CD14-positive monocyte (primary cell): Measurements from ENCODE around the gene BRIP1. TPM values are rescaled to one million over a fixed set of nuclear protein-coding genes. Genes with fewer than 3 reads are reported as not detected.

ENCODE experiments used
- DNase-seq, 3 donors: peaks; one replicate each; pipeline ENCODE4 v3.0.0-alpha.2; 2011 to 2022
- H2AFZ ChIP-seq: 2 replicates; pipeline ENCODE4 v1.6.0; 2012; ENCODE audit warnings: mild to moderate bottlenecking, low read depth, low read length, inconsistent platforms; ENCODE audit not compliant: insufficient read depth, poor library complexity, severe bottlenecking
- H3K27ac ChIP-seq, 2 donors: 1 replicate in 1 of 2; 2 replicates in 1 of 2; pipeline ENCODE4 v1.5.1; 2012 to 2013; ENCODE audit warnings: low read length in 2 of 2, control low read depth in 1 of 2, inconsistent platforms in 1 of 2, low read depth in 1 of 2, mild to moderate bottlenecking in 1 of 2
- H3K27me3 ChIP-seq, 2 donors: one replicate each; pipeline versions ENCODE4 v1.6.0 to v1.6.1; 2011 to 2013; ENCODE audit warnings: low read length in 2 of 2; ENCODE audit not compliant: control insufficient read depth in 2 of 2, insufficient read depth in 2 of 2
- H3K36me3 ChIP-seq, 2 donors: replicated peaks in 1 of 2; 1 replicate in 1 of 2; 2 replicates in 1 of 2; pipeline versions ENCODE4 v1.5.1 to v1.6.1; 2012 to 2013; ENCODE audit warnings: low read length in 2 of 2, control low read depth in 1 of 2, inconsistent platforms in 1 of 2, mild to moderate bottlenecking in 1 of 2; ENCODE audit not compliant: insufficient read depth in 2 of 2, control insufficient read depth in 1 of 2
- H3K4me1 ChIP-seq, 2 donors: 1 replicate in 1 of 2; 2 replicates in 1 of 2; pipeline versions ENCODE4 v1.5.1 to v1.6.1; 2012 to 2013; ENCODE audit warnings: low read length in 2 of 2, control low read depth in 1 of 2, inconsistent platforms in 1 of 2, mild to moderate bottlenecking in 1 of 2, moderate library complexity in 1 of 2; ENCODE audit not compliant: insufficient read depth in 2 of 2, control insufficient read depth in 1 of 2
- H3K4me2 ChIP-seq: replicated peaks from 2 replicates; pipeline ENCODE3; 2012; ENCODE audit warnings: low read length, moderate library complexity, mild to moderate bottlenecking; ENCODE audit not compliant: poor library complexity, severe bottlenecking; ENCODE audit errors: extremely low read depth
- H3K4me3 ChIP-seq, 3 experiments: fragments of 200-600 bp in 1 of 3; sonication (generic) in 1 of 3; replicated peaks in 1 of 3; 1 replicate in 2 of 3; 2 replicates in 1 of 3; pipeline ENCODE4 v1.5.1; 2011 to 2013; ENCODE audit warnings: low read length in 3 of 3, mild to moderate bottlenecking in 3 of 3, control low read depth in 2 of 3, low read depth in 2 of 3, inconsistent platforms in 1 of 3, moderate library complexity in 1 of 3
- H3K79me2 ChIP-seq: 2 replicates; pipeline ENCODE4 v1.6.0; 2012; ENCODE audit warnings: mild to moderate bottlenecking, control low read depth, inconsistent platforms, low read length, moderate library complexity; ENCODE audit not compliant: insufficient read depth
- H3K9ac ChIP-seq: 2 replicates; pipeline ENCODE4 v1.6.0; 2017; ENCODE audit warnings: low read length, mild to moderate bottlenecking; ENCODE audit not compliant: insufficient read depth, poor library complexity, severe bottlenecking
- H3K9me3 ChIP-seq, 2 donors: replicated peaks in 1 of 2; 1 replicate in 1 of 2; 2 replicates in 1 of 2; pipeline versions ENCODE4 v1.5.1 to v1.6.1; 2012 to 2013; ENCODE audit warnings: low read length in 2 of 2, control low read depth in 1 of 2; ENCODE audit not compliant: control insufficient read depth in 1 of 2, insufficient read depth in 1 of 2
- H4K20me1 ChIP-seq: 2 replicates; pipeline ENCODE4 v1.6.0; 2012; ENCODE audit warnings: mild to moderate bottlenecking, low read length, control low read depth, moderate library complexity; ENCODE audit not compliant: insufficient read depth
- H3K27ac Mint-ChIP-seq, 7 donors: one replicate each; pipeline ENCODE4 v1.8.0; 2020; ENCODE audit warnings: mild to moderate bottlenecking in 7 of 7, mixed read lengths in 7 of 7, moderate library complexity in 6 of 7, inconsistent platforms in 2 of 7
- H3K27me3 Mint-ChIP-seq, 3 donors: one replicate each; pipeline ENCODE4 v1.8.0; 2021 to 2022; ENCODE audit warnings: low read depth in 3 of 3, mild to moderate bottlenecking in 3 of 3, mixed read lengths in 3 of 3, moderate library complexity in 3 of 3, inconsistent platforms in 1 of 3
- H3K36me3 Mint-ChIP-seq, 2 donors: one replicate each; pipeline ENCODE4 v1.8.0; 2020; ENCODE audit warnings: mixed read lengths in 2 of 2, inconsistent platforms in 1 of 2, mild to moderate bottlenecking in 1 of 2
- H3K4me1 Mint-ChIP-seq: one replicate; pipeline ENCODE4 v1.8.0; 2020; ENCODE audit warnings: mild to moderate bottlenecking, mixed read lengths
- H3K4me3 Mint-ChIP-seq, 2 donors: one replicate each; pipeline ENCODE4 v1.8.0; 2020; ENCODE audit warnings: mild to moderate bottlenecking in 2 of 2, mixed read lengths in 2 of 2, moderate library complexity in 1 of 2
- H3K9me3 Mint-ChIP-seq, 7 donors: one replicate each; pipeline ENCODE4 v1.8.0; 2020 to 2022; ENCODE audit warnings: mixed read lengths in 7 of 7, mild to moderate bottlenecking in 6 of 7, moderate library complexity in 6 of 7, inconsistent platforms in 2 of 7
- WGBS: methylation state at CpG from one replicate; pipeline ENCODE4 v1.1.5; 2013; ENCODE audit warnings: missing lambda C conversion rate; ENCODE audit not compliant: insufficient coverage; 5-methylcytosine and 5-hydroxymethylcytosine counted together
- intact Hi-C, 2 donors: fragments of 100-400 bp; cut with micrococcal nuclease; formaldehyde crosslinking; loops; one replicate each; pipeline versions ENCODE4 v1.15.0 to v1.15.1; 2023
- polyA plus RNA-seq, 3 donors: library from polyadenylated mRNA; depleted of rRNA in 1 of 3; unstranded in 2 of 3; stranded (reverse) in 1 of 3; fragments of 300-500 nt in 2 of 3; fragments of >200 nt in 1 of 3; fragmentation: Illumina TruSeq in 2 of 3; gene quantifications; 1 replicate in 2 of 3; 2 replicates in 1 of 3; pipeline ENCODE4 v1.2.3, GENCODE V29; 2012 to 2021
- TF ChIP-seq, protein P1 (sequence below): fragments of 200-600 bp; IDR thresholded peaks from one replicate; pipeline ENCODE4 v1.8.0; 2022; ENCODE audit warnings: antibody characterized with exemption, mild to moderate bottlenecking

Gene BRIP1
- polyA plus RNA-seq, 3 donors = 0.11 to 0.12 TPM; not detected in 1

DNA sequence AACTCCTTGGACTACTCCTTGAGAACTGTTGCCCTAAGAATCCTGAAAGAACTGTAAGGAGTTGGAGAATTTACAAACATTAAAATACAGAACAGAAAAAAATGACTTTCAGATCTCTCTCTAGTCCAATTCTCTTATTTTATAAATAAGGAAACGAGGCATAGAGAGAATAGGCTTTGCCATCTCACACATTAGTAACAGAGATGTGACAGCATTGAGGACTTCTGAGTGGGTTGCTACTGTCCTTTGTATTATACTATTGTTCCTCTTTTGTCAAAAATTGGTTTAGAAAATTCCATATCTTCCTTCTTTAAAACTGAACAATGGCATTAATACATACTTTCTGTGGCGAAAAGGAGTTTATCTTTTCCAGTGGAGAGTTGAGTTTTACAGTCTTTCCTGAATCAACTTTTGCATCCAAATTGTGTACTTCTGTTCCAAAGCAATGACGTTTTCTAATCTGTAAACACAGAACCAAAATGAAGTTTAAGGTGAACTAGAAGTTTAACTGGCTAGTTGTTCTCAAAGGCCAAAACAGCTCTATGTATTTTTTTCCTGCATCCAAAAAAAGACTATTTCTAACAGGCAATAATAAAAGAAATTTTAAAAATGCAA is 16.5 kb downstream of the BRIP1 start:
- Histone ChIP-seq H3K4me1 (no peaks in the 10 kb centered on the region), H3K27me3 (no peaks in the 10 kb centered on the region), H2AFZ (no peak overlapping the region), H3K79me2 (no peaks in the 10 kb centered on the region), H3K36me3 (peaks cover 6 to 17% of the 10 kb centered on the region in 2 donors), H3K9ac (no peak overlapping the region), H3K9me3 (no peaks in the 10 kb centered on the region), H3K27ac (no peak overlapping the region), H3K4me3 (no peak overlapping the region), H4K20me1 (no peaks in the 10 kb centered on the region), H3K4me2 (no peak overlapping the region)
- intact Hi-C loops = no loop called here
- Mint-ChIP-seq H3K27me3 (no peaks in the 10 kb centered on the region), H3K4me1 (no peaks in the 10 kb centered on the region), H3K9me3 (peaks cover 0 to 2% (median 0%) of the 10 kb centered on the region in 7 donors), H3K36me3 (peaks cover 28 to 46% of the 10 kb centered on the region in 2 donors), H3K4me3 (no peak overlapping the region), H3K27ac (no peak overlapping the region)
- no peak for DNase-seq
- WGBS = 100% methylated on average over 1 of the region's 3 CpGs
- TF ChIP-seq, protein P1, sequence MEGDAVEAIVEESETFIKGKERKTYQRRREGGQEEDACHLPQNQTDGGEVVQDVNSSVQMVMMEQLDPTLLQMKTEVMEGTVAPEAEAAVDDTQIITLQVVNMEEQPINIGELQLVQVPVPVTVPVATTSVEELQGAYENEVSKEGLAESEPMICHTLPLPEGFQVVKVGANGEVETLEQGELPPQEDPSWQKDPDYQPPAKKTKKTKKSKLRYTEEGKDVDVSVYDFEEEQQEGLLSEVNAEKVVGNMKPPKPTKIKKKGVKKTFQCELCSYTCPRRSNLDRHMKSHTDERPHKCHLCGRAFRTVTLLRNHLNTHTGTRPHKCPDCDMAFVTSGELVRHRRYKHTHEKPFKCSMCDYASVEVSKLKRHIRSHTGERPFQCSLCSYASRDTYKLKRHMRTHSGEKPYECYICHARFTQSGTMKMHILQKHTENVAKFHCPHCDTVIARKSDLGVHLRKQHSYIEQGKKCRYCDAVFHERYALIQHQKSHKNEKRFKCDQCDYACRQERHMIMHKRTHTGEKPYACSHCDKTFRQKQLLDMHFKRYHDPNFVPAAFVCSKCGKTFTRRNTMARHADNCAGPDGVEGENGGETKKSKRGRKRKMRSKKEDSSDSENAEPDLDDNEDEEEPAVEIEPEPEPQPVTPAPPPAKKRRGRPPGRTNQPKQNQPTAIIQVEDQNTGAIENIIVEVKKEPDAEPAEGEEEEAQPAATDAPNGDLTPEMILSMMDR = no peak

DNA sequence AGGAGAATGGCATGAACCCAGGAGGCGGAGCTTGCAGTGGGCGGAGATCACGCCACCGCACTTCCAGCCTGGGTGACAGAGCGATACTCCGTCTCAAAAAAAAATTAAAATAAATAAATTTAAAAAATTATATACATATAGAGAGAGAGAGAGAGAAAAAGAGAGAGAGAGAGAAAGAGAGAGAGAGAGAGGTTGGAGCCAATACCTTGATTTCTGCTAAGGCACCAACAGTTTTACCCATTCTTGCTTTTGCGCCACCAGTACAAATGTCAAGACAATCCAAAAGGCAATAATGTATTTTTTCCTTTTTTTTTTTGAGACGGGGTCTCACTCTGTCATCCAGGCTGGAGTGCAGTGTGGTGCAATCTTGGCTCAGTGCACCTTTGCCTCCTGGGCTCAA is 17.2 kb downstream of the BRIP1 start:
- H3K27ac Mint-ChIP-seq = no peak overlapping the region
- Histone ChIP-seq H2AFZ (no peak overlapping the region), H3K27me3 (no peaks in the 10 kb centered on the region), H3K4me3 (no peak overlapping the region), H3K9ac (no peak overlapping the region), H3K4me2 (no peak overlapping the region), H4K20me1 (no peaks in the 10 kb centered on the region), H3K4me1 (no peaks in the 10 kb centered on the region), H3K36me3 (peaks cover 6 to 16% of the 10 kb centered on the region in 2 donors), H3K79me2 (no peaks in the 10 kb centered on the region), H3K27ac (no peak overlapping the region), H3K9me3 (no peaks in the 10 kb centered on the region)
- peaks cover 32 to 50% of the 10 kb centered on the region in 2 donors for H3K36me3 Mint-ChIP-seq
- 100% methylated on average over 2 of the region's 8 CpGs for WGBS
- DNase-seq = no peak
- TF ChIP-seq, protein P1 = no peak
- intact Hi-C loops = no loop called here
- H3K9me3 Mint-ChIP-seq = peaks cover 0 to 2% (median 0%) of the 10 kb centered on the region in 7 donors
- no peak overlapping the region for H3K4me3 Mint-ChIP-seq
- no peaks in the 10 kb centered on the region for H3K27me3 Mint-ChIP-seq
- no peaks in the 10 kb centered on the region for H3K4me1 Mint-ChIP-seq
